WTC11 (cell line): ENCODE data around the gene CLCN7. TPM values are rescaled to one million over a fixed set of nuclear protein-coding genes. Genes with fewer than 3 reads are reported as not detected.

ENCODE experiments used
- ATAC-seq: fragments of 200-7000 bp; cut with Tn5 transposase; 2 replicates; pipeline ENCODE4 v1.10.0; 2021; ENCODE audit warnings: mild to moderate bottlenecking, moderate library complexity
- CTCF ChIA-PET: fragments of 300-600 bp; sonication (Branson Sonifier 250); formaldehyde crosslinking; loops from one replicate; lab custom pipeline; 2021; ENCODE audit warnings: antibody characterized with exemption; lab: Charles Lee
- POLR2A ChIA-PET: fragments of 350-600 bp; sonication (Branson Sonifier 250); formaldehyde crosslinking; loops from one replicate; lab custom pipeline; 2021; ENCODE audit warnings: antibody characterized with exemption; lab: Charles Lee
- DNase-seq: peaks from one replicate; pipeline ENCODE4 v3.0.0; 2021; ENCODE audit warnings: low spot score
- H3K27ac Mint-ChIP-seq: 2 replicates; pipeline ENCODE4 v1.8.0; 2021; ENCODE audit warnings: mixed read lengths
- H3K27me3 Mint-ChIP-seq: 2 replicates; pipeline ENCODE4 v1.8.0; 2021; ENCODE audit warnings: low read depth, mild to moderate bottlenecking, moderate library complexity, mixed read lengths
- H3K36me3 Mint-ChIP-seq: 2 replicates; pipeline ENCODE4 v1.8.0; 2021; ENCODE audit warnings: mixed read lengths
- H3K4me1 Mint-ChIP-seq: 2 replicates; pipeline ENCODE4 v1.8.0; 2022; ENCODE audit warnings: mixed read lengths
- H3K4me3 Mint-ChIP-seq: 2 replicates; pipeline ENCODE4 v1.8.0; 2021; ENCODE audit warnings: mild to moderate bottlenecking, moderate library complexity, mixed read lengths
- H3K9me3 Mint-ChIP-seq: 2 replicates; pipeline ENCODE4 v1.8.0; 2021; ENCODE audit warnings: mixed read lengths
- CBFB ChIP-seq: sonication (generic); formaldehyde crosslinking; IDR thresholded peaks from 2 replicates; pipeline ENCODE4 v1.8.1; 2022; ENCODE audit warnings: mild to moderate bottlenecking, low read depth, missing genetic modification reagents
- IRF2 ChIP-seq: sonication (generic); formaldehyde crosslinking; IDR thresholded peaks from 2 replicates; pipeline ENCODE4 v1.8.0; 2022; ENCODE audit warnings: low read depth, missing genetic modification reagents, borderline replicate concordance
- JUN ChIP-seq: sonication (generic); formaldehyde crosslinking; IDR thresholded peaks from 2 replicates; pipeline ENCODE4 v1.8.0; 2023; ENCODE audit warnings: mild to moderate bottlenecking, missing genetic modification reagents
- NFATC4 ChIP-seq: fragments of 250-450 bp; sonication (Bioruptor Pico); IDR thresholded peaks from 2 replicates; pipeline ENCODE4 v1.9.0; 2021; ENCODE audit warnings: mild to moderate bottlenecking
- NFE2L1 ChIP-seq: sonication (generic); formaldehyde crosslinking; IDR thresholded peaks from 2 replicates; pipeline ENCODE4 v1.8.1; 2023; ENCODE audit warnings: missing genetic modification reagents
- NFYB ChIP-seq: sonication (generic); formaldehyde crosslinking; conservative IDR thresholded peaks from 2 replicates; pipeline ENCODE4 v1.8.0; 2022; ENCODE audit warnings: low read depth, missing genetic modification reagents
- NR2C2 ChIP-seq: sonication (generic); formaldehyde crosslinking; IDR thresholded peaks from 2 replicates; pipeline ENCODE4 v1.8.0; 2022; ENCODE audit warnings: mild to moderate bottlenecking, missing genetic modification reagents
- SOX15 ChIP-seq: fragments of 250-450 bp; sonication (Bioruptor Pico); IDR thresholded peaks from 2 replicates; pipeline ENCODE4 v1.9.0; 2021; ENCODE audit warnings: mild to moderate bottlenecking
- TEAD4 ChIP-seq: sonication (generic); formaldehyde crosslinking; IDR thresholded peaks from 2 replicates; pipeline ENCODE4 v1.8.0; 2022; ENCODE audit warnings: mild to moderate bottlenecking, missing genetic modification reagents
- ZNF232 ChIP-seq: sonication (generic); formaldehyde crosslinking; IDR thresholded peaks from 2 replicates; pipeline ENCODE4 v1.8.0; 2022; ENCODE audit warnings: mild to moderate bottlenecking, missing genetic modification reagents
- ZNF263 ChIP-seq: sonication (generic); formaldehyde crosslinking; IDR thresholded peaks from 2 replicates; pipeline ENCODE4 v1.8.1; 2022; ENCODE audit warnings: low read depth, mild to moderate bottlenecking, moderate library complexity, missing genetic modification reagents
- ZNF317 ChIP-seq: sonication (generic); formaldehyde crosslinking; IDR thresholded peaks from 2 replicates; pipeline ENCODE4 v1.8.1; 2023; ENCODE audit warnings: low read depth, mild to moderate bottlenecking, moderate library complexity, missing genetic modification reagents, borderline replicate concordance
- total RNA-seq: library from RNA; stranded (reverse); gene quantifications from 3 replicates; pipeline ENCODE4 v1.2.3, GENCODE V29; 2021
- TF ChIP-seq, protein P1 (sequence below): sonication (generic); formaldehyde crosslinking; IDR thresholded peaks from 2 replicates; pipeline ENCODE4 v1.8.1; 2022; ENCODE audit warnings: mild to moderate bottlenecking, missing genetic modification reagents, moderate library complexity, borderline replicate concordance
- TF ChIP-seq, protein P2 (sequence below): fragments of 250-450 bp; sonication (Bioruptor Pico); conservative IDR thresholded peaks from 2 replicates; pipeline ENCODE4 v1.9.0; 2021; ENCODE audit warnings: mild to moderate bottlenecking
- TF ChIP-seq, protein P3 (sequence below): fragments of 200-600 bp; IDR thresholded peaks from 2 replicates; pipeline ENCODE4 v1.8.0; 2022; ENCODE audit warnings: antibody characterized with exemption
- TF ChIP-seq, protein P4 (sequence below): sonication (generic); formaldehyde crosslinking; IDR thresholded peaks from 2 replicates; pipeline ENCODE4 v1.8.0; 2022; ENCODE audit warnings: mild to moderate bottlenecking, missing genetic modification reagents
- TF ChIP-seq, protein P5 (sequence below): sonication (generic); formaldehyde crosslinking; IDR thresholded peaks from 2 replicates; pipeline ENCODE4 v1.8.0; 2023; ENCODE audit warnings: missing genetic modification reagents, mild to moderate bottlenecking, borderline replicate concordance
- TF ChIP-seq, protein P6 (sequence below): sonication (generic); formaldehyde crosslinking; IDR thresholded peaks from 2 replicates; pipeline ENCODE4 v1.8.1; 2023; ENCODE audit warnings: mild to moderate bottlenecking, missing genetic modification reagents, moderate library complexity
- TF ChIP-seq, protein P7 (sequence below): sonication (generic); formaldehyde crosslinking; IDR thresholded peaks from 2 replicates; pipeline ENCODE4 v1.8.1; 2023; ENCODE audit warnings: mild to moderate bottlenecking, missing genetic modification reagents

Gene CLCN7
- total RNA-seq, 1 experiment from 2014 or later, result 94.1 TPM

DNA sequence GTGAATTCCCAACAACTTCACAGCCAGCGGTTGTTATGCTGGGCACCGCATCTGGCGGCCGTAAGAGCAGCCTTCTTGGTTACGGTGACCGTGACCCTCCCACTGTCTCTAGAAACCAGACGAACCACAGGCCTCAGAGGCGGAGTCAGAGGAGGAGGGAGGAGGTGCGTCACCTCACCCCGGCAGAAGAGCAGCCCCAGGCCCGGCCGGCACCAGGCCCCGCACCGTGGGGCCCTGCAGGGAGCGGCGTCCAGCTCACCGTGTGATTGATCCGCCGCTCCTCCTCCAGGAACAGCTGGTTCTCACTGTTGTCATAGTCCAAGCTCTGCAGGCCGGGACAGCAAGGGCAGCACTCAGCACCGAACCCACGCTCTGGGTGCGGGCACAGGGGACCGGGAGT, 13.7 kb downstream of the CLCN7 start:
- ATAC-seq, result no peak
- Mint-ChIP-seq H3K4me3 (no peak overlapping the region), H3K9me3 (no peaks in the 10 kb centered on the region)
- TF ChIP-seq NFYB (CRISPR knock-in tag) (no peak), IRF2 (CRISPR knock-in tag) (no peak), JUN (CRISPR knock-in tag) (no peak), ZNF263 (CRISPR knock-in tag) (no peak), SOX15 (CRISPR knock-in tag) (no peak)
- TF ChIP-seq, all 79 proteins: peak for 0
- H3K4me1 Mint-ChIP-seq, result no peaks in the 10 kb centered on the region
- ChIA-PET CTCF (no interaction called here), POLR2A (no interaction called here)
- DNase-seq, result no peak
- no peaks in the 10 kb centered on the region for H3K27me3 Mint-ChIP-seq
- H3K27ac Mint-ChIP-seq, result no peak overlapping the region
- H3K36me3 Mint-ChIP-seq, result no peaks in the 10 kb centered on the region

DNA sequence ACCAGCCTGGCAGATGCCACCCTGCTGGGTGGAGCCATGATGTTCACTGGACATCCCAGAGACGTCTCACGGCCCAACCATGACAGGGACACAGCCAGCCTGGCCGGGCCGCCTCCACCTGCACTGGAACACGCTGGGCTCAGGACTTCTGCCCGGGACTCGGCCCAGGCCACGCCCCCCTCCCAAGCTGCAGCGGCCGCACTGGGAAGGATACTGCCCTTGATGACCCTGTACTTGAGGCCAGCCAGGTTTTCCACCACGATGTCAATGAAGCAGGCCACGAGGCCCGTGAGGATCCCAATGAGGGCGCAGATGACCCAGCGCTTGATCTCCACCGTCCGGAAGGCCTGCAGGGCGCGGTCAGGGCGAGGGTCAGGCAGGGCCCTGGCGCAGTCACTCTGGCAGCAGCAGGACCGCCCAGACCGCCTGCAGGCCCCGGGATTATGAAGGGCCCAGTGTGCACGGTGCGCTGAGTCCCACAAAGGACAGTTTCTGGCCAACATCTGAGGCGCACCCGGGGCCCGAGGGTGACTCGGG, 14.2 kb downstream of the CLCN7 start:
- H3K27me3 Mint-ChIP-seq, result no peaks in the 10 kb centered on the region
- no peaks in the 10 kb centered on the region for H3K36me3 Mint-ChIP-seq
- ATAC-seq (no peak), DNase-seq (peak; percentile 8)
- no peak overlapping the region for H3K27ac Mint-ChIP-seq
- no peaks in the 10 kb centered on the region for H3K4me1 Mint-ChIP-seq
- POLR2A ChIA-PET, result no interaction called here
- CTCF ChIA-PET, result no interaction called here
- H3K9me3 Mint-ChIP-seq, result no peaks in the 10 kb centered on the region
- no peak overlapping the region for H3K4me3 Mint-ChIP-seq
- TF ChIP-seq, protein P1, sequence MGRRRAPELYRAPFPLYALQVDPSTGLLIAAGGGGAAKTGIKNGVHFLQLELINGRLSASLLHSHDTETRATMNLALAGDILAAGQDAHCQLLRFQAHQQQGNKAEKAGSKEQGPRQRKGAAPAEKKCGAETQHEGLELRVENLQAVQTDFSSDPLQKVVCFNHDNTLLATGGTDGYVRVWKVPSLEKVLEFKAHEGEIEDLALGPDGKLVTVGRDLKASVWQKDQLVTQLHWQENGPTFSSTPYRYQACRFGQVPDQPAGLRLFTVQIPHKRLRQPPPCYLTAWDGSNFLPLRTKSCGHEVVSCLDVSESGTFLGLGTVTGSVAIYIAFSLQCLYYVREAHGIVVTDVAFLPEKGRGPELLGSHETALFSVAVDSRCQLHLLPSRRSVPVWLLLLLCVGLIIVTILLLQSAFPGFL (CRISPR knock-in tag), result no peak
- TF ChIP-seq IRF2 (CRISPR knock-in tag) (no peak), ZNF317 (CRISPR knock-in tag) (no peak), ZNF232 (CRISPR knock-in tag) (no peak), NFATC4 (no peak), CBFB (CRISPR knock-in tag) (no peak), NR2C2 (CRISPR knock-in tag) (no peak), TEAD4 (CRISPR knock-in tag) (no peak), NFE2L1 (CRISPR knock-in tag) (no peak)
- TF ChIP-seq, protein P2, sequence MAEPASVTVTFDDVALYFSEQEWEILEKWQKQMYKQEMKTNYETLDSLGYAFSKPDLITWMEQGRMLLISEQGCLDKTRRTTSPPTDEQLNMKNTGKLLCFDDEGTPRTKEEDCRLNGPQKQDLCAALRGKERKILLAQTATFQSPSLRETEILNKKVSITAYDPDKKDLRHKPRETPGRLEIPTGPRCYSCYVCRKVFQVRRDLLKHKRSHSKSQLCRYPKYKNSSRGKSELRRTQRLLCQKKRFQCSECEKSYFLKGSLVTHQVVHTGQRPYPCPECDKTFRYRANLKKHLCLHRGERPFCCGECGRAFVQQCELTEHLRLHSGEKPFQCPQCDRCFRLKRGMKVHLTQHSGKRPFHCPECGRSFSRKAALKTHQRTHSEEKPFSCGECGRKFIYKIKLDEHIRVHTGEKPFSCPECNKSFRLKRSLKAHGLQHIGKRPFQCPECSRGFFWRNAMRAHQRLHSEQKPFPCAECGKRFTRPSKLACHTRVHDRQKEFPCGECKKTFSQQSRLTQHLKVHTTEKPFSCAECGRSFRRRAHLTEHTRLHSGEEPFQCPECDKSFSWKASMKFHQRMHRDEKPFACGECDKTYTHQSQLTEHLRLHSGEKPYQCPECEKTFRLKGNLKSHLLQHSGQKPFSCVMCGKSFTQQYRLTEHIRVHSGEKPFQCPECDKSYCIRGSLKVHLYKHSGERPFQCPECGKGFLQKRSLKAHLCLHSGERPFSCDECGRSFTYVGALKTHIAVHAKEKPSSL (CRISPR knock-in tag), result no peak
- TF ChIP-seq, protein P3, sequence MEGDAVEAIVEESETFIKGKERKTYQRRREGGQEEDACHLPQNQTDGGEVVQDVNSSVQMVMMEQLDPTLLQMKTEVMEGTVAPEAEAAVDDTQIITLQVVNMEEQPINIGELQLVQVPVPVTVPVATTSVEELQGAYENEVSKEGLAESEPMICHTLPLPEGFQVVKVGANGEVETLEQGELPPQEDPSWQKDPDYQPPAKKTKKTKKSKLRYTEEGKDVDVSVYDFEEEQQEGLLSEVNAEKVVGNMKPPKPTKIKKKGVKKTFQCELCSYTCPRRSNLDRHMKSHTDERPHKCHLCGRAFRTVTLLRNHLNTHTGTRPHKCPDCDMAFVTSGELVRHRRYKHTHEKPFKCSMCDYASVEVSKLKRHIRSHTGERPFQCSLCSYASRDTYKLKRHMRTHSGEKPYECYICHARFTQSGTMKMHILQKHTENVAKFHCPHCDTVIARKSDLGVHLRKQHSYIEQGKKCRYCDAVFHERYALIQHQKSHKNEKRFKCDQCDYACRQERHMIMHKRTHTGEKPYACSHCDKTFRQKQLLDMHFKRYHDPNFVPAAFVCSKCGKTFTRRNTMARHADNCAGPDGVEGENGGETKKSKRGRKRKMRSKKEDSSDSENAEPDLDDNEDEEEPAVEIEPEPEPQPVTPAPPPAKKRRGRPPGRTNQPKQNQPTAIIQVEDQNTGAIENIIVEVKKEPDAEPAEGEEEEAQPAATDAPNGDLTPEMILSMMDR, result no peak
- TF ChIP-seq, protein P4, sequence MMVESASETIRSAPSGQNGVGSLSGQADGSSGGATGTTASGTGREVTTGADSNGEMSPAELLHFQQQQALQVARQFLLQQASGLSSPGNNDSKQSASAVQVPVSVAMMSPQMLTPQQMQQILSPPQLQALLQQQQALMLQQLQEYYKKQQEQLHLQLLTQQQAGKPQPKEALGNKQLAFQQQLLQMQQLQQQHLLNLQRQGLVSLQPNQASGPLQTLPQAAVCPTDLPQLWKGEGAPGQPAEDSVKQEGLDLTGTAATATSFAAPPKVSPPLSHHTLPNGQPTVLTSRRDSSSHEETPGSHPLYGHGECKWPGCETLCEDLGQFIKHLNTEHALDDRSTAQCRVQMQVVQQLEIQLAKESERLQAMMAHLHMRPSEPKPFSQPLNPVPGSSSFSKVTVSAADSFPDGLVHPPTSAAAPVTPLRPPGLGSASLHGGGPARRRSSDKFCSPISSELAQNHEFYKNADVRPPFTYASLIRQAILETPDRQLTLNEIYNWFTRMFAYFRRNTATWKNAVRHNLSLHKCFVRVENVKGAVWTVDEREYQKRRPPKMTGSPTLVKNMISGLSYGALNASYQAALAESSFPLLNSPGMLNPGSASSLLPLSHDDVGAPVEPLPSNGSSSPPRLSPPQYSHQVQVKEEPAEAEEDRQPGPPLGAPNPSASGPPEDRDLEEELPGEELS, result no peak
- TF ChIP-seq, protein P5, sequence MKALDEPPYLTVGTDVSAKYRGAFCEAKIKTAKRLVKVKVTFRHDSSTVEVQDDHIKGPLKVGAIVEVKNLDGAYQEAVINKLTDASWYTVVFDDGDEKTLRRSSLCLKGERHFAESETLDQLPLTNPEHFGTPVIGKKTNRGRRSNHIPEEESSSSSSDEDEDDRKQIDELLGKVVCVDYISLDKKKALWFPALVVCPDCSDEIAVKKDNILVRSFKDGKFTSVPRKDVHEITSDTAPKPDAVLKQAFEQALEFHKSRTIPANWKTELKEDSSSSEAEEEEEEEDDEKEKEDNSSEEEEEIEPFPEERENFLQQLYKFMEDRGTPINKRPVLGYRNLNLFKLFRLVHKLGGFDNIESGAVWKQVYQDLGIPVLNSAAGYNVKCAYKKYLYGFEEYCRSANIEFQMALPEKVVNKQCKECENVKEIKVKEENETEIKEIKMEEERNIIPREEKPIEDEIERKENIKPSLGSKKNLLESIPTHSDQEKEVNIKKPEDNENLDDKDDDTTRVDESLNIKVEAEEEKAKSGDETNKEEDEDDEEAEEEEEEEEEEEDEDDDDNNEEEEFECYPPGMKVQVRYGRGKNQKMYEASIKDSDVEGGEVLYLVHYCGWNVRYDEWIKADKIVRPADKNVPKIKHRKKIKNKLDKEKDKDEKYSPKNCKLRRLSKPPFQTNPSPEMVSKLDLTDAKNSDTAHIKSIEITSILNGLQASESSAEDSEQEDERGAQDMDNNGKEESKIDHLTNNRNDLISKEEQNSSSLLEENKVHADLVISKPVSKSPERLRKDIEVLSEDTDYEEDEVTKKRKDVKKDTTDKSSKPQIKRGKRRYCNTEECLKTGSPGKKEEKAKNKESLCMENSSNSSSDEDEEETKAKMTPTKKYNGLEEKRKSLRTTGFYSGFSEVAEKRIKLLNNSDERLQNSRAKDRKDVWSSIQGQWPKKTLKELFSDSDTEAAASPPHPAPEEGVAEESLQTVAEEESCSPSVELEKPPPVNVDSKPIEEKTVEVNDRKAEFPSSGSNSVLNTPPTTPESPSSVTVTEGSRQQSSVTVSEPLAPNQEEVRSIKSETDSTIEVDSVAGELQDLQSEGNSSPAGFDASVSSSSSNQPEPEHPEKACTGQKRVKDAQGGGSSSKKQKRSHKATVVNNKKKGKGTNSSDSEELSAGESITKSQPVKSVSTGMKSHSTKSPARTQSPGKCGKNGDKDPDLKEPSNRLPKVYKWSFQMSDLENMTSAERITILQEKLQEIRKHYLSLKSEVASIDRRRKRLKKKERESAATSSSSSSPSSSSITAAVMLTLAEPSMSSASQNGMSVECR (CRISPR knock-in tag), result no peak
- TF ChIP-seq, protein P6, sequence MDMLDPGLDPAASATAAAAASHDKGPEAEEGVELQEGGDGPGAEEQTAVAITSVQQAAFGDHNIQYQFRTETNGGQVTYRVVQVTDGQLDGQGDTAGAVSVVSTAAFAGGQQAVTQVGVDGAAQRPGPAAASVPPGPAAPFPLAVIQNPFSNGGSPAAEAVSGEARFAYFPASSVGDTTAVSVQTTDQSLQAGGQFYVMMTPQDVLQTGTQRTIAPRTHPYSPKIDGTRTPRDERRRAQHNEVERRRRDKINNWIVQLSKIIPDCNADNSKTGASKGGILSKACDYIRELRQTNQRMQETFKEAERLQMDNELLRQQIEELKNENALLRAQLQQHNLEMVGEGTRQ, result no peak
- TF ChIP-seq, protein P7, sequence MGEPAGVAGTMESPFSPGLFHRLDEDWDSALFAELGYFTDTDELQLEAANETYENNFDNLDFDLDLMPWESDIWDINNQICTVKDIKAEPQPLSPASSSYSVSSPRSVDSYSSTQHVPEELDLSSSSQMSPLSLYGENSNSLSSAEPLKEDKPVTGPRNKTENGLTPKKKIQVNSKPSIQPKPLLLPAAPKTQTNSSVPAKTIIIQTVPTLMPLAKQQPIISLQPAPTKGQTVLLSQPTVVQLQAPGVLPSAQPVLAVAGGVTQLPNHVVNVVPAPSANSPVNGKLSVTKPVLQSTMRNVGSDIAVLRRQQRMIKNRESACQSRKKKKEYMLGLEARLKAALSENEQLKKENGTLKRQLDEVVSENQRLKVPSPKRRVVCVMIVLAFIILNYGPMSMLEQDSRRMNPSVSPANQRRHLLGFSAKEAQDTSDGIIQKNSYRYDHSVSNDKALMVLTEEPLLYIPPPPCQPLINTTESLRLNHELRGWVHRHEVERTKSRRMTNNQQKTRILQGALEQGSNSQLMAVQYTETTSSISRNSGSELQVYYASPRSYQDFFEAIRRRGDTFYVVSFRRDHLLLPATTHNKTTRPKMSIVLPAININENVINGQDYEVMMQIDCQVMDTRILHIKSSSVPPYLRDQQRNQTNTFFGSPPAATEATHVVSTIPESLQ (CRISPR knock-in tag), result no peak
